Measurements from ENCODE around the gene ELMO1. TPM values are rescaled to one million over a fixed set of nuclear protein-coding genes. Genes with fewer than 3 reads are reported as not detected.
A peak's percentile ranks its signal among the peaks of the same experiment; 100 is the strongest.

ELMO1 gene
- polyA plus RNA-seq, 1 donor (not counting 4 experiments of a cell fraction or from before 2014, with no cell fraction given) = not detected

GRCh38 chr7:36880108-36880507, 568.6 kb downstream of the ELMO1 start:
- Histone ChIP-seq H3K4me3 (ENCODE audit: control insufficient read depth in 2 of 3, extremely low read depth in 1 of 3, insufficient read depth in 2 of 3, low read depth in 1 of 3, low read length in 3 of 3) (no peak overlapping the region), H3K4me1 (ENCODE audit: control insufficient read depth, extremely low read depth, insufficient read depth, low read length) (peaks cover 14% of the 10 kb centered on the region), H3K36me3 (ENCODE audit: control insufficient read depth in 2 of 2, extremely low read depth in 1 of 2, insufficient read depth in 2 of 2, low read length in 2 of 2) (no peaks in the 10 kb centered on the region), H3K27ac (ENCODE audit: control insufficient read depth, insufficient read depth, low read length) (no peak overlapping the region), H3K27me3 (ENCODE audit: control insufficient read depth, extremely low read depth, insufficient read depth, low read length) (no peaks in the 10 kb centered on the region), H3K9me1 (ENCODE audit: control insufficient read depth, extremely low read depth, insufficient read depth, low read length) (no peaks in the 10 kb centered on the region), H3K9ac (ENCODE audit: control insufficient read depth, extremely low read depth, insufficient read depth, low read length) (no peak overlapping the region), H3K9me3 (ENCODE audit: control insufficient read depth, low read depth, low read length) (no peaks in the 10 kb centered on the region), H3K4me2 (ENCODE audit: control insufficient read depth, extremely low read depth, insufficient read depth, low read depth, low read length) (no peak overlapping the region), H3K79me2 (ENCODE audit: control insufficient read depth, insufficient read depth, low read length) (no peaks in the 10 kb centered on the region), H2AFZ (ENCODE audit: control insufficient read depth, low read length) (no peak overlapping the region), H4K20me1 (ENCODE audit: control insufficient read depth, extremely low read depth, insufficient read depth, low read length) (no peaks in the 10 kb centered on the region)
- dilution Hi-C loops (cut with MboI; ENCODE audit: extremely low pct_ligation_motif_present, low sequenced_read_pairs) = no loop called here
- DNase-seq (ENCODE audit: low read depth, low spot score) (no peak), FAIRE-seq (peak; percentile 17)
- TF ChIP-seq EZH2 (IDR thresholded peaks at IDR 0.05; ENCODE audit: low read length) = no peak
- no peak for TF ChIP-seq CTCF (optimal IDR thresholded peaks at IDR 0.05 in 1 of 3, IDR thresholded peaks at IDR 0.05 in 1 of 3, conservative IDR thresholded peaks at IDR 0.05 in 1 of 3; ENCODE audit: extremely low read depth in 1 of 3, insufficient read depth in 2 of 3, low read length in 3 of 3)

- dilution Hi-C loops (cut with MboI; ENCODE audit: extremely low pct_ligation_motif_present, low sequenced_read_pairs) = no loop called here
- H3K4me2 ChIP-seq (ENCODE audit: control insufficient read depth, extremely low read depth, insufficient read depth, low read depth, low read length) = no peak overlapping the region
- H3K4me1 ChIP-seq (ENCODE audit: control insufficient read depth, extremely low read depth, insufficient read depth, low read length) = peaks cover 14% of the 10 kb centered on the region
- no peaks in the 10 kb centered on the region for H3K36me3 ChIP-seq (ENCODE audit: control insufficient read depth in 2 of 2, extremely low read depth in 1 of 2, insufficient read depth in 2 of 2, low read length in 2 of 2)
- H3K9me1 ChIP-seq (ENCODE audit: control insufficient read depth, extremely low read depth, insufficient read depth, low read length) = no peaks in the 10 kb centered on the region
- H3K4me3 ChIP-seq (ENCODE audit: control insufficient read depth in 2 of 3, extremely low read depth in 1 of 3, insufficient read depth in 2 of 3, low read depth in 1 of 3, low read length in 3 of 3) = no peak overlapping the region
- no peak for TF ChIP-seq CTCF (optimal IDR thresholded peaks at IDR 0.05 in 1 of 3, IDR thresholded peaks at IDR 0.05 in 1 of 3, conservative IDR thresholded peaks at IDR 0.05 in 1 of 3; ENCODE audit: extremely low read depth in 1 of 3, insufficient read depth in 2 of 3, low read length in 3 of 3)
- no peak for TF ChIP-seq EZH2 (IDR thresholded peaks at IDR 0.05; ENCODE audit: low read length)
- DNase-seq (ENCODE audit: low read depth, low spot score) (no peak), FAIRE-seq (no peak)
- H3K9ac ChIP-seq (ENCODE audit: control insufficient read depth, extremely low read depth, insufficient read depth, low read length) = no peak overlapping the region
- H2AFZ ChIP-seq (ENCODE audit: control insufficient read depth, low read length) = no peak overlapping the region
- H3K9me3 ChIP-seq (ENCODE audit: control insufficient read depth, low read depth, low read length) = no peaks in the 10 kb centered on the region
- no peaks in the 10 kb centered on the region for H3K27me3 ChIP-seq (ENCODE audit: control insufficient read depth, extremely low read depth, insufficient read depth, low read length)
- no peak overlapping the region for H3K27ac ChIP-seq (ENCODE audit: control insufficient read depth, insufficient read depth, low read length)
- no peaks in the 10 kb centered on the region for H3K79me2 ChIP-seq (ENCODE audit: control insufficient read depth, insufficient read depth, low read length)
- H4K20me1 ChIP-seq (ENCODE audit: control insufficient read depth, extremely low read depth, insufficient read depth, low read length) = no peaks in the 10 kb centered on the region
Measured at GRCh38 chr7:36879021-36879420, 569.6 kb downstream of the ELMO1 start.

All from keratinocyte (primary cell).